ENCODE results near the gene SLFN14.

GRCh38 chr17:35545150-35545549 is 15.5 kb downstream of the SLFN14 start:
- no peak for TF ChIP-seq RFX5 (IDR thresholded peaks at IDR 0.05; ENCODE audit: low read depth, low read length)
- TF ChIP-seq CTCF (conservative IDR thresholded peaks at IDR 0.05; ENCODE audit: low read depth, low read length) = no peak
- TF ChIP-seq POLR2A (IDR thresholded peaks at IDR 0.05; ENCODE audit: low read depth, low read length) = no peak
- TF ChIP-seq, protein P1, sequence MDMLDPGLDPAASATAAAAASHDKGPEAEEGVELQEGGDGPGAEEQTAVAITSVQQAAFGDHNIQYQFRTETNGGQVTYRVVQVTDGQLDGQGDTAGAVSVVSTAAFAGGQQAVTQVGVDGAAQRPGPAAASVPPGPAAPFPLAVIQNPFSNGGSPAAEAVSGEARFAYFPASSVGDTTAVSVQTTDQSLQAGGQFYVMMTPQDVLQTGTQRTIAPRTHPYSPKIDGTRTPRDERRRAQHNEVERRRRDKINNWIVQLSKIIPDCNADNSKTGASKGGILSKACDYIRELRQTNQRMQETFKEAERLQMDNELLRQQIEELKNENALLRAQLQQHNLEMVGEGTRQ (IDR thresholded peaks at IDR 0.05; ENCODE audit: low read depth, low read length) = no peak
- TF ChIP-seq SMC3 (IDR thresholded peaks at IDR 0.05; ENCODE audit: low read depth, low read length) = no peak
- no peak for TF ChIP-seq BHLHE40 (IDR thresholded peaks at IDR 0.05; ENCODE audit: low read depth, low read length)

Measured in IMR-90 (cell line).